HCT116 (cell line): ENCODE data around the gene MEDAG. TPM values are rescaled to one million over a fixed set of nuclear protein-coding genes. Genes with fewer than 3 reads are reported as not detected.

Source experiments
- ATAC-seq: fragments of 200-7000 bp; cut with Tn5 transposase; 2 replicates; pipeline ENCODE4 v1.9.1; 2020; ENCODE audit warnings: mild to moderate bottlenecking, moderate library complexity
- BruUV-seq: library from RNA; stranded (reverse); fragments of 400-500 nt; replicated peaks from 2 replicates; lab custom pipeline; 2021; lab: Mats Ljungman, UMichigan
- CTCF ChIA-PET: fragments of 300-600 bp; sonication (Branson Sonifier 250); formaldehyde crosslinking; loops from one replicate; lab custom pipeline; 2021; ENCODE audit warnings: antibody characterized with exemption; lab: Charles Lee
- POLR2A ChIA-PET: fragments of 300-600, 350-600 bp; sonication (Branson Sonifier 250); formaldehyde crosslinking; loops from one replicate; lab custom pipeline; 2021; ENCODE audit warnings: antibody characterized with exemption; lab: Charles Lee
- RAD21 ChIA-PET, 2 experiments: fragments of 300-600 bp; sonication (Branson Sonifier 250); formaldehyde crosslinking; loops; one replicate each; lab custom pipeline; 2023; ENCODE audit warnings: low total read pairs in 2 of 2; ENCODE audit not compliant: uncharacterized antibody in 2 of 2, unreplicated experiment in 2 of 2, low non-redundant PET in 1 of 2; lab: Charles Lee
- DNase-seq: peaks from one replicate; pipeline ENCODE4 v3.0.0-alpha.2; 2010; ENCODE audit warnings: low read depth, low spot score
- H2AFZ ChIP-seq: fragments of 200-600 bp; shearing (Covaris generic), sonication (generic); 2 replicates; pipeline ENCODE4 v1.6.1; 2017; ENCODE audit warnings: low read depth, mixed run types, mixed read lengths, antibody characterized with exemption, low read length; ENCODE audit not compliant: poor library complexity, severe bottlenecking
- H3K27ac ChIP-seq: 2 replicates; pipeline ENCODE4 v1.5.1; 2012; ENCODE audit warnings: low read depth, low read length
- H3K27me3 ChIP-seq: fragments of 200-600 bp; sonication (generic); 2 replicates; pipeline ENCODE4 v1.6.1; 2016; ENCODE audit warnings: mixed run types, low read length, mixed read lengths; ENCODE audit not compliant: insufficient read depth
- H3K36me3 ChIP-seq, 2 experiments: fragments of 200-500 bp in 1 of 2; fragments of 200-600 bp in 1 of 2; sonication (Bioruptor generic) in 1 of 2; sonication (generic) in 1 of 2; 2 replicates each; pipeline versions ENCODE4 v1.5.1 to v1.6.1; 2014 to 2016; ENCODE audit warnings: low read length in 2 of 2, inconsistent platforms in 1 of 2, mixed read lengths in 1 of 2, mixed run types in 1 of 2; ENCODE audit not compliant: insufficient read depth in 2 of 2, control insufficient read depth in 1 of 2
- H3K4me1 ChIP-seq, 2 experiments: fragments of 200-600 bp in 1 of 2; sonication (generic) in 1 of 2; 2 replicates each; pipeline versions ENCODE4 v1.5.1 to v1.6.1; 2012 to 2017; ENCODE audit warnings: low read length in 2 of 2, inconsistent platforms in 1 of 2, mild to moderate bottlenecking in 1 of 2, mixed read lengths in 1 of 2, mixed run types in 1 of 2, moderate library complexity in 1 of 2; ENCODE audit not compliant: insufficient read depth in 2 of 2, control insufficient read depth in 1 of 2
- H3K4me2 ChIP-seq: fragments of 200-600 bp; sonication (generic); 2 replicates; pipeline ENCODE4 v1.6.1; 2017; ENCODE audit warnings: mixed run types, low read length, mixed read lengths
- H3K4me3 ChIP-seq, 2 experiments: fragments of 200-600 bp in 1 of 2; sonication (generic) in 1 of 2; replicated peaks in 1 of 2; 2 replicates each; pipeline ENCODE4 v1.5.1; 2011 to 2016; ENCODE audit warnings: low read length in 2 of 2, control low read depth in 1 of 2, low read depth in 1 of 2, mild to moderate bottlenecking in 1 of 2, mixed read lengths in 1 of 2, mixed run types in 1 of 2
- H3K79me2 ChIP-seq: fragments of 200-600 bp; sonication (generic); 2 replicates; pipeline ENCODE4 v1.6.1; 2017; ENCODE audit warnings: mild to moderate bottlenecking, mixed run types, low read length, moderate library complexity, mixed read lengths; ENCODE audit not compliant: insufficient read depth
- H3K9ac ChIP-seq: fragments of 200-600 bp; sonication (generic); 2 replicates; pipeline ENCODE4 v1.6.1; 2016; ENCODE audit warnings: low read length, mixed read lengths
- H3K9me2 ChIP-seq: fragments of 200-600 bp; sonication (generic), shearing (Covaris generic); 2 replicates; pipeline ENCODE4 v1.6.1; 2017; ENCODE audit warnings: mixed run types, mild to moderate bottlenecking, moderate library complexity; ENCODE audit not compliant: insufficient read depth
- H3K9me3 ChIP-seq, 2 experiments: fragments of 200-500 bp in 1 of 2; fragments of 200-600 bp in 1 of 2; sonication (Bioruptor generic) in 1 of 2; sonication (generic) in 1 of 2; 2 replicates each; pipeline ENCODE4 v1.6.1; 2014 to 2017; ENCODE audit warnings: low read length in 2 of 2, mixed read lengths in 2 of 2, inconsistent platforms in 1 of 2, low read depth in 1 of 2, mild to moderate bottlenecking in 1 of 2, mixed run types in 1 of 2, moderate library complexity in 1 of 2; ENCODE audit not compliant: control insufficient read depth in 1 of 2, insufficient read depth in 1 of 2
- H4K20me1 ChIP-seq: fragments of 200-600 bp; sonication (generic), shearing (Covaris generic); 2 replicates; pipeline ENCODE4 v1.6.1; 2017; ENCODE audit warnings: mixed run types, mild to moderate bottlenecking, moderate library complexity; ENCODE audit not compliant: insufficient read depth
- CEBPB ChIP-seq: IDR thresholded peaks from 2 replicates; pipeline ENCODE4 v1.6.1; 2012; ENCODE audit warnings: low read depth
- ELF1 ChIP-seq: IDR thresholded peaks from 2 replicates; pipeline ENCODE4 v1.6.1; 2012; ENCODE audit warnings: low read depth, borderline replicate concordance
- EZH2phosphoT487 ChIP-seq: fragments of 200-600 bp; IDR thresholded peaks from 2 replicates; pipeline ENCODE4 v1.6.1; 2018; ENCODE audit warnings: antibody characterized with exemption, borderline replicate concordance
- FOSL1 ChIP-seq: IDR thresholded peaks from 2 replicates; pipeline ENCODE4 v1.6.1; 2012; ENCODE audit warnings: low read depth
- SIN3A ChIP-seq: IDR thresholded peaks from 2 replicates; pipeline ENCODE4 v1.6.1; 2012; ENCODE audit warnings: low read depth
- SRF ChIP-seq: IDR thresholded peaks from 2 replicates; pipeline ENCODE4 v1.6.1; 2012; ENCODE audit warnings: low read depth
- TCF7L2 ChIP-seq: IDR thresholded peaks from 2 replicates; pipeline ENCODE4 v1.7.0; 2011; ENCODE audit warnings: borderline replicate concordance, inconsistent platforms; ENCODE audit not compliant: insufficient read depth, insufficient read length; ENCODE audit errors: extremely low read depth
- intact Hi-C: fragments of 100-400 bp; cut with micrococcal nuclease; formaldehyde crosslinking; loops from 2 replicates; pipeline ENCODE4 v1.10.0; 2022
- total RNA-seq: library from RNA; stranded (reverse); gene quantifications from one replicate; pipeline ENCODE4 v1.2.1, GENCODE V29; 2021; ENCODE audit not compliant: unreplicated experiment
- TF ChIP-seq, protein P1 (sequence below), 3 experiments: fragments of 200-600 bp in 1 of 3; sonication (generic) in 1 of 3; IDR thresholded peaks in 2 of 3; conservative IDR thresholded peaks in 1 of 3; 2 replicates each; pipeline ENCODE4 v1.5.1; 2012 to 2017; ENCODE audit warnings: low read depth in 2 of 3, low read length in 2 of 3, antibody characterized with exemption in 1 of 3, borderline replicate concordance in 1 of 3, control low read depth in 1 of 3, mild to moderate bottlenecking in 1 of 3, mixed read lengths in 1 of 3, mixed run types in 1 of 3, moderate library complexity in 1 of 3; ENCODE audit not compliant: insufficient read depth in 1 of 3
- TF ChIP-seq, protein P2 (sequence below): IDR thresholded peaks from 2 replicates; pipeline ENCODE4 v1.6.1; 2012
- TF ChIP-seq, protein P3 (sequence below): IDR thresholded peaks from 2 replicates; pipeline ENCODE4 v1.6.1; 2012
- TF ChIP-seq, protein P4 (sequence below): IDR thresholded peaks from 2 replicates; pipeline ENCODE4 v1.6.1; 2012; ENCODE audit warnings: low read depth

The MEDAG gene
- total RNA-seq, 1 experiment from 2014 or later = not detected

DNA sequence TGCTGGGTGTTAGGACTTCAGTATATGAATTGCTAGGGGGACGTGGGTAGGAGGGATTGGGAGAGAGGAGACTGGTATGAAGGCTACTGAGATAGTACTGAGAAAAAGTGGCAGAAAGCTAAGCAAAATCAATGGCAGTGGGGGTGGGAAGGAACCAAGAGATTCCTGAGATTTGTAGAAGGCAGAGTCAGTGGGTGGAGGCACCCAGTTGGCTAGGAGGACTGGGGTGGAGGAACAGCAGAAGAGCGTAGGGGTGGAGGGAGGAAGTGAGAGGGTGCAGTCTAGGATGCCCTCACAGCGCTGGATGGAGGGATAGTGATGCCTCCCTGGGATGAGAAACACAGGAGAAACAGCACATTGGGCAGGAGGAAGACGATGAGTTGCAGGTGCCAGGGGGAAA, 5.6 kb upstream of the MEDAG start:
- TF ChIP-seq, protein P1, sequence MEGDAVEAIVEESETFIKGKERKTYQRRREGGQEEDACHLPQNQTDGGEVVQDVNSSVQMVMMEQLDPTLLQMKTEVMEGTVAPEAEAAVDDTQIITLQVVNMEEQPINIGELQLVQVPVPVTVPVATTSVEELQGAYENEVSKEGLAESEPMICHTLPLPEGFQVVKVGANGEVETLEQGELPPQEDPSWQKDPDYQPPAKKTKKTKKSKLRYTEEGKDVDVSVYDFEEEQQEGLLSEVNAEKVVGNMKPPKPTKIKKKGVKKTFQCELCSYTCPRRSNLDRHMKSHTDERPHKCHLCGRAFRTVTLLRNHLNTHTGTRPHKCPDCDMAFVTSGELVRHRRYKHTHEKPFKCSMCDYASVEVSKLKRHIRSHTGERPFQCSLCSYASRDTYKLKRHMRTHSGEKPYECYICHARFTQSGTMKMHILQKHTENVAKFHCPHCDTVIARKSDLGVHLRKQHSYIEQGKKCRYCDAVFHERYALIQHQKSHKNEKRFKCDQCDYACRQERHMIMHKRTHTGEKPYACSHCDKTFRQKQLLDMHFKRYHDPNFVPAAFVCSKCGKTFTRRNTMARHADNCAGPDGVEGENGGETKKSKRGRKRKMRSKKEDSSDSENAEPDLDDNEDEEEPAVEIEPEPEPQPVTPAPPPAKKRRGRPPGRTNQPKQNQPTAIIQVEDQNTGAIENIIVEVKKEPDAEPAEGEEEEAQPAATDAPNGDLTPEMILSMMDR (IDR thresholded peaks at IDR 0.05 in 2 of 3, conservative IDR thresholded peaks at IDR 0.05 in 1 of 3; ENCODE audit: borderline replicate concordance in 1 of 3, insufficient read depth in 1 of 3, low read depth in 2 of 3, low read length in 2 of 3) = no peak
- TF ChIP-seq FOSL1 (no peak), SIN3A (no peak), CEBPB (no peak), TCF7L2 (no peak), ELF1 (no peak), EZH2phosphoT487 (no peak), SRF (no peak)
- TF ChIP-seq, protein P2, sequence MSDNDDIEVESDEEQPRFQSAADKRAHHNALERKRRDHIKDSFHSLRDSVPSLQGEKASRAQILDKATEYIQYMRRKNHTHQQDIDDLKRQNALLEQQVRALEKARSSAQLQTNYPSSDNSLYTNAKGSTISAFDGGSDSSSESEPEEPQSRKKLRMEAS = no peak
- TF ChIP-seq, protein P3, sequence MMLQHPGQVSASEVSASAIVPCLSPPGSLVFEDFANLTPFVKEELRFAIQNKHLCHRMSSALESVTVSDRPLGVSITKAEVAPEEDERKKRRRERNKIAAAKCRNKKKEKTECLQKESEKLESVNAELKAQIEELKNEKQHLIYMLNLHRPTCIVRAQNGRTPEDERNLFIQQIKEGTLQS = no peak
- TF ChIP-seq, protein P4, sequence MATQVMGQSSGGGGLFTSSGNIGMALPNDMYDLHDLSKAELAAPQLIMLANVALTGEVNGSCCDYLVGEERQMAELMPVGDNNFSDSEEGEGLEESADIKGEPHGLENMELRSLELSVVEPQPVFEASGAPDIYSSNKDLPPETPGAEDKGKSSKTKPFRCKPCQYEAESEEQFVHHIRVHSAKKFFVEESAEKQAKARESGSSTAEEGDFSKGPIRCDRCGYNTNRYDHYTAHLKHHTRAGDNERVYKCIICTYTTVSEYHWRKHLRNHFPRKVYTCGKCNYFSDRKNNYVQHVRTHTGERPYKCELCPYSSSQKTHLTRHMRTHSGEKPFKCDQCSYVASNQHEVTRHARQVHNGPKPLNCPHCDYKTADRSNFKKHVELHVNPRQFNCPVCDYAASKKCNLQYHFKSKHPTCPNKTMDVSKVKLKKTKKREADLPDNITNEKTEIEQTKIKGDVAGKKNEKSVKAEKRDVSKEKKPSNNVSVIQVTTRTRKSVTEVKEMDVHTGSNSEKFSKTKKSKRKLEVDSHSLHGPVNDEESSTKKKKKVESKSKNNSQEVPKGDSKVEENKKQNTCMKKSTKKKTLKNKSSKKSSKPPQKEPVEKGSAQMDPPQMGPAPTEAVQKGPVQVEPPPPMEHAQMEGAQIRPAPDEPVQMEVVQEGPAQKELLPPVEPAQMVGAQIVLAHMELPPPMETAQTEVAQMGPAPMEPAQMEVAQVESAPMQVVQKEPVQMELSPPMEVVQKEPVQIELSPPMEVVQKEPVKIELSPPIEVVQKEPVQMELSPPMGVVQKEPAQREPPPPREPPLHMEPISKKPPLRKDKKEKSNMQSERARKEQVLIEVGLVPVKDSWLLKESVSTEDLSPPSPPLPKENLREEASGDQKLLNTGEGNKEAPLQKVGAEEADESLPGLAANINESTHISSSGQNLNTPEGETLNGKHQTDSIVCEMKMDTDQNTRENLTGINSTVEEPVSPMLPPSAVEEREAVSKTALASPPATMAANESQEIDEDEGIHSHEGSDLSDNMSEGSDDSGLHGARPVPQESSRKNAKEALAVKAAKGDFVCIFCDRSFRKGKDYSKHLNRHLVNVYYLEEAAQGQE = no peak
- Histone ChIP-seq H3K79me2 (no peaks in the 10 kb centered on the region), H3K36me3 (no peaks in the 10 kb centered on the region), H3K4me3 (no peak overlapping the region), H3K4me1 (no peaks in the 10 kb centered on the region), H4K20me1 (no peaks in the 10 kb centered on the region), H3K9me2 (no peaks in the 10 kb centered on the region), H3K27ac (no peak overlapping the region), H3K9ac (no peak overlapping the region), H2AFZ (no peak overlapping the region), H3K9me3 (no peaks in the 10 kb centered on the region), H3K4me2 (no peak overlapping the region), H3K27me3 (peaks cover 42% of the 10 kb centered on the region)
- POLR2A ChIA-PET = no interaction called here
- CTCF ChIA-PET = interaction anchor here (3.3 kb wide), 1 partner anchor 8 kb away, joined by 10 read pairs; no protein-coding TSS in a partner anchor
- DNase-seq (no peak), ATAC-seq (no peak)
- RAD21 ChIA-PET = no interaction called here
- intact Hi-C loops = no loop called here
- BruUV-seq = no TSS peak
